Brain microvascular endothelial cell (primary cell): ENCODE data around the gene ALOXE3.

Source experiments
- DNase-seq: peaks from one replicate; pipeline ENCODE4 v3.0.0-alpha.2; 2020
- H3K27ac ChIP-seq: fragments of 250-450 bp; sonication (Bioruptor Pico); 2 replicates; pipeline ENCODE4 v1.5.1; 2020; ENCODE audit warnings: mild to moderate bottlenecking, moderate library complexity
- H3K27me3 ChIP-seq: fragments of 250-450 bp; sonication (Bioruptor Pico); replicated peaks from 2 replicates; pipeline ENCODE4 v1.5.1; 2020; ENCODE audit warnings: mild to moderate bottlenecking
- H3K36me3 ChIP-seq: fragments of 250-450 bp; sonication (Bioruptor Pico); replicated peaks from 2 replicates; pipeline ENCODE4 v1.5.1; 2020; ENCODE audit warnings: mild to moderate bottlenecking
- H3K4me3 ChIP-seq: 2 replicates; pipeline ENCODE4 v1.5.1; 2011; ENCODE audit warnings: low read depth, mild to moderate bottlenecking, control low read depth, low read length, moderate library complexity
- CTCF ChIP-seq: IDR thresholded peaks from 2 replicates; pipeline ENCODE4 v1.5.1; 2011; ENCODE audit warnings: low read depth, mild to moderate bottlenecking, moderate library complexity, low read length, control low read depth, inconsistent platforms; ENCODE audit errors: missing control alignments
- in situ Hi-C: cut with HindIII; loops from 2 replicates; pipeline ENCODE4 v1.10.0; 2017; ENCODE audit warnings: low sequenced_read_pairs, low pct_ligation_motif_present

Gene ALOXE3

GRCh38 chr17:8117980-8118768 lies at the start of gene ALOXE3:
Gene ALOXE3, minus strand, starts transcription at chr17:8118514. Its CDS starts 524 bp downstream, at chr17:8117990.
- no peak within 1 kb of the TSS for H3K27ac ChIP-seq
- peaks cover 11% of the 10 kb centered on the region for H3K27me3 ChIP-seq
- peak; percentile 59 for DNase-seq
- H3K4me3 ChIP-seq: peak within 1 kb of the TSS; percentile 65
- in situ Hi-C loops: loop anchor here (10.0 kb wide), 1 partner anchor 63 kb away; no protein-coding TSS in a partner anchor
- no peaks in the 10 kb centered on the region for H3K36me3 ChIP-seq
- TF ChIP-seq CTCF: no peak

- H3K27me3 ChIP-seq: no peaks in the 10 kb centered on the region
- H3K36me3 ChIP-seq: no peaks in the 10 kb centered on the region
- DNase-seq: no peak
- in situ Hi-C loops: no loop called here
- TF ChIP-seq CTCF: no peak
- H3K27ac ChIP-seq: no peak overlapping the region
- no peak overlapping the region for H3K4me3 ChIP-seq
These were observed 49.2 kb upstream of the ALOXE3 start for GRCh38 chr17:8167526-8167925.

GRCh38 chr17:8166731-8167130 lies 48.4 kb upstream of the ALOXE3 start:
- Histone ChIP-seq H3K27me3 (no peaks in the 10 kb centered on the region), H3K27ac (no peak overlapping the region), H3K4me3 (no peak overlapping the region), H3K36me3 (no peaks in the 10 kb centered on the region)
- no peak for DNase-seq
- TF ChIP-seq CTCF: no peak
- in situ Hi-C loops: no loop called here

DNA sequence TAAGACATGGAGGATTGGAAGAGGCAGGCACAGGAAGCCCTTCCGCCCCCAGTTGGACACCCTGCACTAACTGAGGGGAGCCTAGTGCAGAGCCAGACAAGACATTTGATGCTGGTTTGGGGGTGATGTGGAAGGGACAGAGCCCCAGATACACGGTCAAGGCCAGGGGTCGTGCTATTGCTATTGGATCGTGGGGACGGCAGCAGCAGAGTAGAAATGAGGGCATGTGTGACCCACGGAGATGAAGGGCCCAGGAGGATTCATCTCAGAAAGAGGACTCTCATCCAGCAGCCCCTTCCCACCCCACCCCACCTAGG lies 46.5 kb upstream of the ALOXE3 start:
- no peak for DNase-seq

DNA sequence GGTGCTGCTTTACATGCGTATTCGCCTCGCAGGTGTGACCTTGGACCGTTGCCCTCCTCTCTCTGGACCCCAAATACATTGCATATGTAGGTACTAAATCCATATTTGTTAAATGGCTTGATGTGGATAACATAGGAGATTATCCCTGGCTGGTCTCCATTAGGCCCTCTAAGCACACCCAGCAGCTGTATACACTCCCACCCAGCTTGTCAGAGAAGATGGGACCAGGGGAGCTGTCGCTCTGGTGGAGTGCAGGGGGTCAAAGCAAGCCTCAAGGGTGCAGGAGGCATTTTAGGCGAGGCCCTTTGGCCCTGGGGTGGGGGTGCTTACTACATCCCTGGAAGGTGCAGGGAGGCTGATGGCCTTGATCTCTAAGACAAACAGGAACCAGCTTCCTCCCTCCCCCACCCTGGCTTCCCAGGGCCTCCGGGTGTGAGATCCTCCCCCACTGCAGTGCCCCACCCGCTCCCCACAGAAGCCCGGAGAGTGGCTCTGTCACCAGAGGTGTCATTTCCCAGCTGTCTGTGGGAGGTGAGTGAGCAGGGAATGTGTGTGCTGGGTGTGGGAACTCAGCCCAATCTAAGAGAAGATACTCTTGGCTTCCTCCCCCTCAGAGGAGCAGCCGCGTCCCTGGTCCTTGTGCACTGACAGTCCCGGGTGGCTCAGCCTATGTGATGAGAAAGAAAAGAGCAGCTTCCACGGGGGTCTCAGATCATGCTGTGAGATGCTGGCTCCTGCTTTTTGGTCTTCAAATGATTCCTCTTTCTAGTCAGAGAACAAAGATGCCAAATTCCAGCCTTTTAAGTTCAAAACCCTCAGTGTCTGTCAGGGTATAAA lies 45.9 kb upstream of the ALOXE3 start:
- in situ Hi-C loops: no loop called here
- H3K27ac ChIP-seq: no peak overlapping the region

More for the DNA sequence above, 46.5 kb upstream of the ALOXE3 start:
- no peak overlapping the region for H3K27ac ChIP-seq
- no peak for TF ChIP-seq CTCF
- no peak overlapping the region for H3K4me3 ChIP-seq
- no peaks in the 10 kb centered on the region for H3K27me3 ChIP-seq
- in situ Hi-C loops: no loop called here
- H3K36me3 ChIP-seq: peaks cover 8% of the 10 kb centered on the region

More for the DNA sequence above, 45.9 kb upstream of the ALOXE3 start:
- no peak for TF ChIP-seq CTCF
- Histone ChIP-seq H3K4me3 (no peak overlapping the region), H3K27me3 (no peaks in the 10 kb centered on the region), H3K36me3 (peaks cover 14% of the 10 kb centered on the region)
- no peak for DNase-seq
